ENCODE measurements around the gene LRRC2.
"Not testable (repeated sequence)": the region's sequence is repeated elsewhere in the genome, so short reads cannot be mapped to it uniquely, and the experiment has no call there.

LRRC2 gene

GRCh38 chr3:46552538-46552937 lies 13.6 kb downstream of the LRRC2 start:
- DNase-seq, result no peak

DNA sequence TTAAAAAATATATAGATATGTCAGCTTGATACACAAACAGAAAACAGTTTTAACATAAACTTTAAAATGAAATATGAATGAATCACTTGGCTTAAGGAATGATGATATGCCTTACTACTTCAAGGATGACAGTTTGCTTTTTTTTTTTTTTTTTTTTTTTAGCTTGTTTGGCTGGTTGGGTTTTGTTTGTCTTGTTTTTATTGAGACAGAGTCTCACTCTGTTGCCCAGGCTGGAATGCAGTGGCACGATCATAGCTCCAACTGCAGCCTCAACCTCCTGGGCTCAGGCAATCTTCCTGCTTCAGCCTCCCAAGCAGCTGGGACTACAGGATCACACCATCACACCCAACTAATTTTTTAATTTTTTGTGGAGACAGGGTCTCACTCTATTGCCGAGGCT lies 14.5 kb downstream of the LRRC2 start:
- DNase-seq, result no peak

- no peak for DNase-seq
Observed at GRCh38 chr3:46549989-46550388, 16.1 kb downstream of the LRRC2 start.

GRCh38 chr3:46549408-46549904 lies 16.6 kb downstream of the LRRC2 start:
- no peak for DNase-seq

DNA sequence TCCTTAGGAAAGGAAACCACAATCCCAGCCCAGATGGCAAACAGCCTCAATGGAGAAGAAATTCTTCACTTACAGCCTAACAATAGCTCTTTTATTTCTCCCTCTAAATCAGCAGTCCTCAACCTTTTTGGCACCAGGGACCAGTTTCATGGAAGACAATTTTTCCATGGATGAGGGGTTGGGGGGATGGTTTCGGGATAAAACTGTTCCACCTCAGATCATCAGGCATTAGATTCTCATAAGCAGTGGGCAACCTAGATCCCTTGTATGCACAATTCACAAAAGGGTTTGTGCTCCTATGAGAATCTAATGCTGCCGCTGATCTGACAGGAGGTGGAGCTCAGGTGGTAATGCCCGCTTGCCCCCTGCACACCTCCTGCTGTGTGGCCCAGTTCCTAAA lies 17.5 kb downstream of the LRRC2 start:
- DNase-seq, result not testable (repeated sequence)

DNA sequence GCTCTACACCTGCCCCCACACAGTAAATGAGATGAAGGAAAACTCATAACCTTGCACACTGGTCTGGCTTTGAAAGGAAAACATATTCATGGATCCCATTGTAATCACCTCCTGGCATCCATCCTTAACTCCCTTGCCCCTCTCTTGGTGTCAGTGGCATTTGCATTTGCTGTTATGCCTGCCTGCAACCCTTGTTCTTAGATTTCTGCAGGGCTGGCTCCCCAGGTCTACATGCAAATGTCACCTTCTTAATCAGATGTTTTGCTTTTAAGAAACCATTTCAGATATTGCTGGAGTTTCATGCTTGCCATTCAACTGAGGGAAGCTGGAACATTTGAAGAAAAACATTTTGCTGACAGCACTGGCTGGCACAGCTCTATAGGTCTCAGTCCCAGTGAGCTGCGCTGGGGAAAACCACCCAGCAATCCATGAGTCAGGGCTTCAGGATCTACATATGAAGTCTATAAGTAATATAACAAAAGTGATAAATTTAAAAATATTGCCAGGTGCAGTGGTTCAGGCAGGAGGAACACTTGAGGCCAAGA lies 19.1 kb downstream of the LRRC2 start:
- no peak for DNase-seq

DNA sequence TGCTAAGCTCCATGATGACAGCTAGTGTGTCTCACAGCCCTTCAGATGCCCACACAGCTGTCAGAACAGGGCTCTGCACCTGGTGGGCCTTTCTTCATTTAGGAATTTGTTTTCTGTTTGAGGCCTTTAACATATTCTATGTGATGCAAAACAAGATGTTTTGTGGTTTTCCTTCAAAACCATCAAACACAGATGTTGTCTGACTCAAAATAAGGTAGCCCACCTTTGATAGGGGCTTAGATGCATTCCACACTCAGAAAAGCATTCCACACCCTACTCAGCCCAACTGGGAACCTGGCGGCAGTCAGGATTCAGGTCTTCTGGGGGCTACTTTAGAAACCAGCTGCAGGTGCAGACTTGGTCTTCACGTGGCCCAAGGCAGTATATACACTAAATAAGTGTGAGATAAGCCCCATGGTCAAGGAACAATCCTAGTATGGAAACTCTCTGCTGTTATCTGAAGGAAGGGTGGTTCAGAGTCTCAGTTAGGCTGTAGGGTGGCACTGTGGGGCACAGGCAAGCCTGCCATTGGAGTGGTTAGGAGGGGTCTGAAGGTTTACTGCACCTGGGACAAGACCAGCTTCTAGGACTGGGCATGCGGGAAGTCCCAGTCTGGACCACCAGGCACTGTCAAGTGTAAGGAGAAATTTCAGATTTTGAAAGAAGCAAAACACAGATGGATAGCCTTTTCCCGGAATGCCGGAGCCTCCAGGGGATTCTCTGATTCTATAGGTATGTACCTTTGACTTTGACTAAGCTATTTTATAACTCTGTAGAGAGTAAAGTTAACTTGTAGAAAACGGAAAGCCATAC lies 20.1 kb downstream of the LRRC2 start:
- DNase-seq, result no peak

GRCh38 chr3:46544771-46545503 lies 21.2 kb downstream of the LRRC2 start:
- DNase-seq, result no peak

- no peak for DNase-seq
Observed at GRCh38 chr3:46542801-46543201, 23.3 kb downstream of the LRRC2 start.

DNA sequence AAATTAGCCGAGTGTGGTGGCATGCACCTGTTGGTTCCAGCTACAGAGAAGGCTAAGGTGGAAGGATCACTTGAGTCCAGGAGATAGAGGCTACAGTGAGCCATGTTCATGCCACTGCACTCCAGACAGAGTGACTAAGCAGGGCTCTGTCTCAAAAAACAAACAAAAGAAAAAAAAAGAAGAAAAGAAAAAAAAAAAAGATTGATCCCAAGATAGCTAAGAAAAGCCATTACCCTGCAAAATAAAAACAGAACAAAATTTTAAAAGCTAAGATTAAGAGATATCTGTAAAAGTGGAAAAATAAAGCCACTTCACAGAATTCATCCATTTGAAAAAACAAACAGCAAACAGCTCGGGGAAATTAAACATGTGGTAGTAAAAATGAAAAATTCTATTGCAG lies 23.8 kb downstream of the LRRC2 start:
- no peak for DNase-seq

GRCh38 chr3:46541835-46542234 lies 24.3 kb downstream of the LRRC2 start:
- peak in 3 of 4 experiments; percentile 26 to 49 (median 44) for DNase-seq

- no peak for DNase-seq
Observed at GRCh38 chr3:46540550-46540949, 25.6 kb downstream of the LRRC2 start.

DNA sequence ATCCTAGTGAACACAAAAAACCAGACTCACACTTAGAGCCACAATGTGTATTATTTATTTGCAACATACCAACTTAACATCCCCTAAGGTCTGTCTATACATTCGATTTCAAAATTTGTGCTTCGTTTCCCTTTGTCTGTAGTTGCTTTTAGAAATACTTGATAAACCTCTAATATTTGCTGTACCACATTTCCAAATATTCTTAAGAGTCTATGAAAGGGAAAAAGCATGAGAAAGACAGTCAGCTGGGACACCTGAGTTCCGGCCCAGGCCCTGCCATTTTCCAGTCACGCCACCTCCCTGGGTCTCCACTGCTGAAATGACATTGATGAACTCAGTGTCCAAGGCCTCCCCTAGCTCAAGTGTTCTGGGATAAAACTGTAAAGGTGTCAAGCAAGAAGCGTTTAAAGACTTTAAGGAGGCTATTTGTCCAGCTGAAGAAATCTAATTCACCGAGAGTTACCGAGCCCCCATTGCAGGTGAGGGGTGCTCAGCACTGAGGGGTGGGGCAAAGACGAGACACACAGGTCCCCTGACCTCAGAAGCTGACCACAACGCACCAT lies 26.6 kb downstream of the LRRC2 start:
- no peak for DNase-seq

DNA sequence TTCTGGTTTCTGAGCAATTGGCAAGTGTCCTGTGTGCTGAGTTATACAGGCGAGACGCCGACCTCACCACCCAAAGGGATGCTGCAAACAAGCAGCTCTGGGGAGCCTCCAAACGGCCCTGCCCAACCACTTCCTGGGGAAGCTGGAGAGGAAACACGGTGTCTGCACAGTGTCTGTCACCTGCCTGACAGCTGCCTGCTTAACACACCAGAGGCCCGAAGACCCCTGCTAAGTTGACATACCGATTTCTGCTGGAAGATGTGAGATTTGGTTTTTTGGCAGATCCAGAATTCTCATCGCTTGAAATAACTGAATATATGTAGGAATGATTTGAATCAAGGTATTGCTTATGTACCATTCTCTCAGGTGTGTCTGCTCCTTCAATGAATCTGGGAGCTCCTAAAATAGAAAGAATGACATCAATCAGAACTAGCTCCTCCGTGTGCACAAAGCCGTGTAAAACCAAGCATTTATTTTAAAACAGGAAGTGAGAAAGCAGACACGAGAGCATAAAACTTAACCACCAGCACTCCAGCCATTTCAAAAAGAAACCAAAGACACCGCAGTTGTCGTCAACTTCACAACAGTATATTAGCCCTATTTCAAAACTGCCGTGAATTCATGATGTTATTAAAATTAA lies 27.2 kb downstream of the LRRC2 start:
- peak; percentile 68 to 84 (median 80) for DNase-seq

- not testable (repeated sequence) for DNase-seq
Observed at GRCh38 chr3:46538425-46538802, 27.7 kb downstream of the LRRC2 start.

- DNase-seq, result no peak
Observed at GRCh38 chr3:46537779-46538178, 28.3 kb downstream of the LRRC2 start.

DNA sequence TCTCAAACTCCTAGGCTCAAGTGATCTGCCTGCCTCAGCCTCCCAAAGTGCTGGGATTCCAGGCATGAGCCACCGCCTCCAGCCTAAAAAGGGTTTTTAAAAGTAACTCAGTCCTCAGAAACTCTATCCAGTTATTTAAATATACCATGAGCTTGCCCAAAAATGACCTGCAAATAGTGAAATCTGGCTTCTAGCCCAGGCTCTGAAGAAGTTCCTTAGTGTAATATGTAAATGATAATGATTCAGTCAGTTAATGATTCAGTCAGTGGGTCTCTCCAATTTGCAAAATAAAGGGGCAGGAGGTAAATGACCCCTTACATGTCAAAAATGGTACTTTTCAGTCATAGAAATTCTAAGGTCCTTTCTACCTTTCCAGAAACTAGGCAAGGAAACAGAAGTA lies 28.8 kb downstream of the LRRC2 start:
- no peak for DNase-seq

GRCh38 chr3:46536758-46537157 lies 29.3 kb downstream of the LRRC2 start:
- no peak for DNase-seq

DNA sequence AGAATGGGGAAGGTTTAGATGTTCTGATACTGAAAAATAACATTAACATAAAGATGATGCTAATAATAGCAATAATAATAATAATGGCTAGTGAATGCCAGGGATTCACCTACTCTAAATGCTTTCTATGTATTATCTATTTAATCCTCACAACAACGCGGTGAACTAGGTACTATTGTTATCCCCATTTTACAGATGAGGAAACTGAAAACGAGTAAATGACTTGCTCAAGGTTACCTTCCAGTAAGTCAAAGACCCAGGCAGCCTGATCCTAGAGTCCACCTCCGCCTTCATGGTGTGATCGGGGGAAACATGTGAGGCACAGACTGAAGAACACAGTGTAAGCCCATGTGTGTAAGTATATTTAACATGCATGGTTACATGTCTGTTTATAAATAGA lies 30.4 kb downstream of the LRRC2 start:
- DNase-seq, result no peak

DNA sequence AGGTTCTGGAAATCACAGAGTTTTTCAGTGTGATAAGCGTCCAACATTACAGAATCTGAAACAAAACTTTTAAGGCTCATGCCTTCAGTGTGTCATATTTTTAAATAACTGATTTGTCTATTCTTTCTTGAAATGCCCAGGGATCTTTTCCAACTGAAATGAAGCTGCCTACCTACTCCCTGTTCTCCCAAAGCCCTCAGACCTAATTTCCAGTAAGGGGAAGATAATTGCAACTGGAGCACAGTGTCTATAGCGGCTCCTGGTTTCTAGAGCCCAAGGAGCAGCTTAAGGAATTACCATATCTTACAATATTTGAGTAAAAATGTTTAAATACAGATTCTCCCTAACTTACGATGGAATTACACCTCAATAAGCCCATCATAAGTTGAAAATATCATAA lies 33.0 kb downstream of the LRRC2 start:
- no peak for DNase-seq

DNA sequence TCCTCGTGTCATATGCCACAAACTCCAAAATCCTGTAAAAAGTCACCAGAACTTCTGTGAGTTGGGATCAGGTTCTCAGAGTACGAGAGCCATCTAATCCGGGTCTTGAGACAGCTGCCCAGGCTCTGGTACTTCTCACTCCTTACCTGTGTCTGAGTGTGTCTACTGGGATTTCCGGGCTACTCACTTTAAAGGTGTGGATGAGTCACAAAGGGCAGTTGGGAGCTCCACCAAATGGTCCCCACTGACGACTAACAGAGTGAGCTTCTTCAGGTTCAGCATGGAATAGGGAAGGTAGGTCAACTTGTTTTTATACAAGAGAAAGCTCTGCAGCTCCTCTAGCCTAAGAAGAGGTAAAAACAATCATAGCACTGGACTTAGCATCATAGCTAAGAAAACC lies 38.9 kb downstream of the LRRC2 start:
- DNase-seq, result no peak

DNA sequence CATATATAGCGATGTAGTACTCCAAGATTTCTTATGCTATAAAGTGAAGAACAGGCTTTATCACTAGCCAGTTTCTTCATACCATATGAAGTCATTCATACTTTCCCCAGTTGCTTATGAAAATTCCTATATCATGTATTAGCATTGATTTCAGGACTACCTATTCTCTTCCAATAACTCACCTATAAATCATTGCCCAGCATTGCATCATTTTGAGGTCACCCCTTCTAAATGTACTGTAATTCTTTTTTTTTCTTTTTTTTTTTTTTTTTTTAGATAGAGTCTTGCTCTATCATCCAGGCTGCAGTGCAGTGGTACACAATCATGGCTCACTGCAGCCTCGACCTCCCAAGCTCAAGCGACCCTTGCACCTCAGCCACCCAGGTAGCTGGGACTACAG lies 41.3 kb downstream of the LRRC2 start:
- DNase-seq, result no peak

DNA sequence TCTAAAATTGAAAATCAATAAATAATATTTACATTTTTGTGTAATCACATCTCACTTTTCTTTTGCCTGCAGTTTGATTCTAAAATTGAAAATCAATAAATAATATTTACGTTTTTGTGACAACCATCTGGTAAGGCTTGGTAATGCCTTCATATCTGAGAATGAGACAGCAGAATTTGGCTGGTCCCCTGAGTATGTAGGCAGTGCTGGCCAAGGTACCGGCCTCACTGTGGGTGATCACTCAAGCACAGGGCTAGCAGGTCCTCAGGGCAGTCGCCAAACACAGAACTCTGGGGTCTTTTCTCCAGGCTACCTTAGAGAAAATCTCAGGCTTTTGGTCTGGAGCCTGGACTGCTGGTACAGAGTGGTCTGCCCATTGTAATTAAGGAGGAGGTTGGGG lies 42.1 kb downstream of the LRRC2 start:
- DNase-seq, result no peak

All from suppressor macrophage (primary cell).